Endothelial cell of umbilical vein (primary cell): Measurements from ENCODE around the gene TSPAN9. TPM values are rescaled to one million over a fixed set of nuclear protein-coding genes. Genes with fewer than 3 reads are reported as not detected.
A peak's percentile ranks its signal among the peaks of the same experiment; 100 is the strongest.

Experiments
- BruUV-seq: library from RNA; stranded (reverse); fragments of 400-500 nt; replicated peaks from 2 replicates; lab custom pipeline; 2021; lab: Mats Ljungman, UMichigan
- CTCF ChIA-PET: fragments of 300-600, 350-600 bp; sonication (Branson Sonifier 250); formaldehyde crosslinking; loops from one replicate; lab custom pipeline; 2021; ENCODE audit warnings: antibody characterized with exemption, inconsistent platforms; lab: Charles Lee
- POLR2A ChIA-PET: fragments of 300-600, 350-600 bp; sonication (Branson Sonifier 250); formaldehyde crosslinking; loops from one replicate; lab custom pipeline; 2021; ENCODE audit warnings: antibody characterized with exemption, inconsistent platforms; lab: Charles Lee
- DNase-seq: peaks from one replicate; pipeline ENCODE4 v3.0.0-alpha.2; 2011; ENCODE audit warnings: low read depth, low spot score
- FAIRE-seq: peaks from 2 replicates; lab custom pipeline; 2011; peaks lifted over from hg19 to GRCh38; lab: Jason Lieb, UNC
- H2AFZ ChIP-seq: 2 replicates; pipeline ENCODE4 v1.6.0; 2012; ENCODE audit warnings: low read depth, low read length, control low read depth, inconsistent platforms
- H3K27ac ChIP-seq: 2 replicates; pipeline ENCODE4 v1.5.1; 2011; ENCODE audit warnings: low read depth, mild to moderate bottlenecking, control low read depth, low read length, moderate library complexity; ENCODE audit not compliant: insufficient read depth
- H3K27me3 ChIP-seq, 2 experiments: 2 replicates each; pipeline versions ENCODE4 v1.6.0 to v1.6.1; 2011; ENCODE audit warnings: low read length in 2 of 2, mixed read lengths in 1 of 2; ENCODE audit not compliant: control insufficient read depth in 2 of 2, insufficient read depth in 2 of 2
- H3K36me3 ChIP-seq, 2 experiments: 2 replicates in 1 of 2; 3 replicates in 1 of 2; pipeline ENCODE4 v1.5.1; 2011; ENCODE audit warnings: low read length in 2 of 2, mild to moderate bottlenecking in 1 of 2, moderate library complexity in 1 of 2; ENCODE audit not compliant: control insufficient read depth in 2 of 2, insufficient read depth in 2 of 2; ENCODE audit errors: extremely low read depth in 1 of 2
- H3K4me1 ChIP-seq: 3 replicates; pipeline ENCODE4 v1.5.1; 2011; ENCODE audit warnings: mild to moderate bottlenecking, low read length; ENCODE audit not compliant: control insufficient read depth, insufficient read depth; ENCODE audit errors: extremely low read depth
- H3K4me2 ChIP-seq: 2 replicates; pipeline ENCODE4 v1.6.1; 2011; ENCODE audit warnings: low read length, control low read depth, mixed read lengths; ENCODE audit not compliant: insufficient read depth
- H3K4me3 ChIP-seq, 3 experiments: fragments of 200-600 bp in 1 of 3; sonication (generic), shearing (Covaris generic) in 1 of 3; replicated peaks in 1 of 3; 2 replicates each; pipeline ENCODE4 v1.5.1; 2011 to 2016; ENCODE audit warnings: control low read depth in 3 of 3, low read length in 3 of 3, mild to moderate bottlenecking in 2 of 3, inconsistent platforms in 1 of 3, low read depth in 1 of 3, moderate library complexity in 1 of 3; ENCODE audit not compliant: insufficient read depth in 1 of 3
- H3K79me2 ChIP-seq: 2 replicates; pipeline ENCODE4 v1.6.0; 2012; ENCODE audit warnings: low read length, inconsistent platforms; ENCODE audit not compliant: control insufficient read depth, insufficient read depth
- H3K9ac ChIP-seq: replicated peaks from 2 replicates; pipeline ENCODE3; 2011; ENCODE audit warnings: low read length, control low read depth; ENCODE audit not compliant: insufficient read depth; ENCODE audit errors: extremely low read depth
- H3K9me1 ChIP-seq: replicated peaks from 3 replicates; pipeline ENCODE4 v1.6.0; 2011; ENCODE audit warnings: mild to moderate bottlenecking, low read length; ENCODE audit not compliant: control insufficient read depth, insufficient read depth; ENCODE audit errors: extremely low read depth
- H3K9me3 ChIP-seq: replicated peaks from 2 replicates; pipeline ENCODE4 v1.5.1; 2012; ENCODE audit warnings: low read length, inconsistent platforms; ENCODE audit not compliant: control insufficient read depth, insufficient read depth
- H4K20me1 ChIP-seq: replicated peaks from 2 replicates; pipeline ENCODE3; 2011; ENCODE audit warnings: mild to moderate bottlenecking, low read length; ENCODE audit not compliant: control insufficient read depth, insufficient read depth; ENCODE audit errors: extremely low read depth
- CTCF ChIP-seq, 2 donors: IDR thresholded peaks; 1 replicate in 1 of 2; 2 replicates in 1 of 2; pipeline ENCODE4 v1.5.1; 2011; ENCODE audit warnings: low read length in 2 of 2, mild to moderate bottlenecking in 2 of 2, moderate library complexity in 2 of 2, control low read depth in 1 of 2, inconsistent platforms in 1 of 2, low read depth in 1 of 2; ENCODE audit not compliant: insufficient read depth in 1 of 2; ENCODE audit errors: extremely low read depth in 1 of 2
- EZH2 ChIP-seq: IDR thresholded peaks from 2 replicates; pipeline ENCODE4 v1.6.1; 2012; ENCODE audit warnings: borderline replicate concordance, low read depth, mild to moderate bottlenecking, moderate library complexity, low read length, inconsistent platforms; ENCODE audit not compliant: severe bottlenecking
- FOS ChIP-seq: IDR thresholded peaks from 2 replicates; pipeline ENCODE4 v1.6.1; 2011; ENCODE audit warnings: mild to moderate bottlenecking, low read length, moderate library complexity, borderline replicate concordance; ENCODE audit not compliant: insufficient read depth
- GATA2 ChIP-seq: IDR thresholded peaks from 2 replicates; pipeline ENCODE4 v1.7.0; 2011; ENCODE audit warnings: low read depth, mild to moderate bottlenecking, moderate library complexity, mixed read lengths, low read length; ENCODE audit not compliant: insufficient read length, insufficient read depth
- JUN ChIP-seq: IDR thresholded peaks from 2 replicates; pipeline ENCODE4 v1.6.1; 2011; ENCODE audit warnings: borderline replicate concordance, low read depth; ENCODE audit not compliant: insufficient read length, insufficient read depth
- MAX ChIP-seq: IDR thresholded peaks from 2 replicates; pipeline ENCODE4 v1.6.1; 2011; ENCODE audit not compliant: insufficient read depth, insufficient read length
- MYC ChIP-seq: IDR thresholded peaks from one replicate; pipeline ENCODE4 v1.6.1; 2011; ENCODE audit warnings: mild to moderate bottlenecking, low read depth, low read length
- POLR2A ChIP-seq: IDR thresholded peaks from 2 replicates; pipeline ENCODE4 v1.6.1; 2012; ENCODE audit warnings: low read depth, mild to moderate bottlenecking, control low read depth, low read length
- POLR2AphosphoS5 ChIP-seq: IDR thresholded peaks from 2 replicates; pipeline ENCODE4 v1.6.1; 2012; ENCODE audit warnings: low read depth, mild to moderate bottlenecking, control low read depth, low read length, moderate library complexity; ENCODE audit not compliant: insufficient read depth
- dilution Hi-C: fragments of 300-500 bp; cut with MboI; formaldehyde crosslinking; loops from one replicate; pipeline ENCODE4 v1.15.0; 2019; ENCODE audit warnings: low sequenced_read_pairs; ENCODE audit not compliant: extremely low pct_ligation_motif_present
- intact Hi-C: fragments of 100-400 bp; cut with micrococcal nuclease; formaldehyde crosslinking; loops from one replicate; pipeline ENCODE4 v1.10.0; 2022
- polyA plus RNA-seq, 4 experiments: library from polyadenylated mRNA; depleted of rRNA in 3 of 4; stranded (reverse) in 3 of 4; unstranded in 1 of 4; fragments of >200 nt; gene quantifications; 2 replicates each; pipeline versions ENCODE4 v1.2.1 to v1.2.3, GENCODE V29; 2011 to 2012; ENCODE audit warnings: missing spikeins in 1 of 4
- total RNA-seq: library from RNA; stranded (reverse); gene quantifications from 2 replicates; pipeline ENCODE4 v1.2.3, GENCODE V29; 2021

Gene TSPAN9
- total and polyA plus RNA-seq, 2 donors (not counting 3 experiments of a cell fraction or from before 2014, with no cell fraction given): 43.3 to 66.8 TPM

GRCh38 chr12:3226264-3226663, 149.1 kb downstream of the TSPAN9 start:
- Histone ChIP-seq H3K27ac (peak overlapping the region; percentile 96), H3K36me3 (peaks cover 0 to under 1% of the 10 kb centered on the region in 2 experiments), H3K79me2 (no peaks in the 10 kb centered on the region), H3K9ac (peak overlapping the region; percentile 72), H3K4me2 (peak overlapping the region; percentile 60), H3K4me3 (no peak overlapping the region), H4K20me1 (no peaks in the 10 kb centered on the region), H3K4me1 (peaks cover 17% of the 10 kb centered on the region), H3K9me3 (no peaks in the 10 kb centered on the region), H3K27me3 (no peaks in the 10 kb centered on the region), H3K9me1 (no peaks in the 10 kb centered on the region), H2AFZ (peak overlapping the region; percentile 80)
- POLR2A ChIA-PET: interaction anchor here (0.7 kb wide), 1 partner anchor 19 kb away, joined by 3 read pairs; no protein-coding TSS in a partner anchor
- DNase-seq: no peak
- CTCF ChIA-PET: interaction anchor here (3.1 kb wide), 1 partner anchor 49 kb away, joined by 18 read pairs; no protein-coding TSS in a partner anchor
- no TSS peak for BruUV-seq
- dilution Hi-C loops (no loop called here), intact Hi-C loops (no loop called here)
- peak; percentile 31 for FAIRE-seq
- TF ChIP-seq POLR2A (no peak), MYC (no peak), EZH2 (no peak), GATA2 (no peak), CTCF (IDR thresholded peaks at IDR 0.05; ENCODE audit: extremely low read depth in 1 of 2, insufficient read depth in 1 of 2, low read depth in 1 of 2, low read length in 2 of 2) (no peak), POLR2AphosphoS5 (no peak), JUN (no peak), MAX (no peak), FOS (no peak)
